HS-5 (cell line): Measurements from ENCODE around the gene RPTOR.
"Not testable (repeated sequence)": the region's sequence is repeated elsewhere in the genome, so short reads cannot be mapped to it uniquely, and the experiment has no call there.

Experiments
- DNase-seq: peaks from one replicate; pipeline ENCODE4 v3.0.0-alpha.2; 2012; ENCODE audit warnings: low read depth

The RPTOR gene

GRCh38 chr17:80513201-80513600 lies 31.4 kb upstream of the RPTOR start:
- DNase-seq, result no peak

- no peak for DNase-seq
These were observed 30.7 kb upstream of the RPTOR start for GRCh38 chr17:80513892-80514291.

DNA sequence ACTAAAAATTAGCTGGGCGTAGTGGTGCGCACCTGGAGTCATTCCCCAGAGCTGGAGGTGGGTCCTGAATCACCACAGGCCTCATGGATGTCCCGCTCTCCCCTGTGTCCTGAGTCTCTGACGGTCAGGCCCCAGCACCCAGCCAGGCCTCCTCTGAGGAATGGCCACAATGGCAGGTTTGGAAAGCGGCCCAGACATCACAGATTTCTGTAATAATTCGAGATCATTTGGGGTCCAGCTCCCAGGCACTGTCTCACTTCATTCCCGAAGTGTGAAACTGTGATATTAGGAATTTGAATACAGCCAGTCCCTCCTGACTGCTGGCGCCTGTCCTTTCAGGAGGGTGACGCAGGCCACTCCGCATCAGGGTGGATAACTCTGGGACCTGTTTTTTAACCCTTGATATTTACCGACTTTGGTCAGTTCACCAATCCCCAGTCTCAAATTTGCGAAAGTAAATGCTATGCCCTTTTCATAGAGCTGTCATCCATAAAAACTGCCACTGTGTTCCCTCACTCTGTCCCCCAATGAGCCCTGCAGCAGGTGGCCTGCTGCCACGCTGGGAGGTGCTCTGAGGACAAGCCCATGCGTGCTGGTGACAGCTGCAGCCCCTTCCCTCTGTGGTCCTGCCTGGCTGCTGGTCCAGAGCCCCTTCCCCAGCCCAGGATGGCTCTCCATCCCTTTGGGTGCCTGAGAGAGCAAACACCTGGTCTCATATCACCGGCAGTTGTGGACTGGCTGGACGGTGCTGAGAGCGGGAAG lies 28.3 kb upstream of the RPTOR start:
- DNase-seq, result no peak

DNA sequence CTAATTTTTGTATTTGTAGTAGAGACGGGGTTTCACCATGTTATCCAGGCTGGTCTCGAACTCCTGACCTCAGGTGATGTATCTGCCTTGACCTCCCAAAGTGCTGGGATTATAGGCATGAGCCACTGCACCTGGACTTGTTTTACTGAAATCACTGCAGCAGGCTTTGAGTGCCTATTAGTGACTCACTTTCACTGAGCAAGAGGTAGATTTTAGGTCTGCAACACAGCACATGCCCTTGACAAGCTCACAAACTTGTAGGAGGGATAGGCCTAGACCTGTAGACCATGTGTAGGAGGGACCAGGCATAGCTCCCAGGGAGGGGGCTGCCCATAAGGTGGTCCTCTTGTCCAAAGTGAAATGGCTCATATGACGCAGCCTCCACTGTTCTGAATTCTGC lies 27.0 kb upstream of the RPTOR start:
- DNase-seq, result no peak

DNA sequence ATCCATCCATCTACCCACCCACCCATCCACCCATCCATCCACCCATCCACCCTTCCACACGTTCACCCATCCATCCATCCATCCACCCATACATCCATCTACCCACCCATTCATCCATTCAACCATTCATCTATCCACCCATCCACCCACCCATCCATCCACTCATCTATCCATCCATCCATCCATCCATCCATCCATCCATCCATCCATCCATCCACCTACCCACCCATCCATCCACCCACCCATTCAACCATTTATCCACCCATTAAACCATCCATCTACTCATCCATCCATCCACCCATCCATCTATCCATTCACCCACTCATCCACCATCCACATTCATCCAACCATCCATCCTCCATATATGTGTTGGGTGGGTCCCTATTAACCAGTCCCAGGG lies 26.2 kb upstream of the RPTOR start:
- DNase-seq, result no peak

GRCh38 chr17:80519091-80519781 lies 25.4 kb upstream of the RPTOR start:
- no peak for DNase-seq

DNA sequence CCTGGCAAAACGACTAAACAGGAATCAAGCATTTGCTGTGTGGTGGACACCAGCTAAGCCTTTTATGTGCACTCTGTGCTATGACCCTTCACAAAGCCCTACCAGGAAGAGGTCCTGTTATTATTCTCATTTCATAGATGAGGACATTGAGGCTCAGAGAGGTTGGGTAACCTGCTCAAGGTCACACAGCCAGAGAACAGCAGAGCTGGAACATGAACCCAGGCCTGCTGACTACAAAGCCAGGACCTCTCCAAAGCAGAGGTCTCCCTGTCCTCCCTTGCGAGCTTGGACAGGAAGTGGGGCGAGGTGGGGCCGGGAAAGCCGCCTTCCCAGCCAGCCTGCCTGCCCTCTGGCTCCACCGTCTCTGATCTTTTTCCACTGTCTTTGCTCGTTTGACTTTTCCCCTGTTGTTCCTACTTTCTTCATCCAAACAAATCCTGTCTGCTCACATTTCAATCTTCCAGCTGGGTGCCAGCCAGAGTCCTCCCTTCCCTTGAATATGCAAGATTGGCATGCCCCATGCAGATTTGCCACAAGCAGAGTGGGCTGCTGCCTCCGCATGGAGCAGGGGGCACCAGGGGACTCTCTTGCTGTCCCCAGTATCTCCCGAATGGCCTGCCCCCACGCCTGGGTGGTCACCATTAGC lies 23.7 kb upstream of the RPTOR start:
- DNase-seq, result no peak

DNA sequence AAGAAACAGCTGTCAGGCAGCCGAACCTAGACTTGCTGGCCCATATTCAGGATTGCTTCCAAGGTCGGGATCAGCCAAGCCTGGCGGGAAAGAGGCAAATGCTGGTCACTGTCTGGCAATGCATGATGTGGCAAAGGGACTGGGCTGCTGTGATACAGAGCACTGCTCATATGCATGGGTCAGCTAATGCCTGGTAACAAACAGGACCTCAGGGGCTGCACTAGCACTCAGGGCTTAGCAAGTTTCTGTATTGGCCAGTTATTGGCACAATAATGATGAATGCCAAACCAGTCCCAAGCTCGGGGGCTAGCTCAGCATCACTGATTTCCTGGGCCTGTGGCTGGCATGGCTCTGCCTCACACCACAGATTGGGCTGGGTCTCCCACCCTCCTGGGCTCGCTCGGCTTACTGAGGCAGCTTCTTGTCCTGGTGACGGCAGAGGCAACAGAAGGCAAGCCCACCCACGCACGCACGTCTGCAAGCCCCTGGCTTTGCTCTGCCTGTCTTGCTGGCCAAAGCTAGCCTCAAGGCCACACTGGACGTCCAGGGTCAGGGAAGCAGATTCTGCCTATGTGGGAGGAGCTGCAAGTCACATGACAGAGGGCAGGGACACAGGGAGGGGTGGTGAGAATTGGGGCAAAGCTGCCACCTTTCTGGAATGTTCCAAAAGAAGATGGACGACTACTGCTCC lies 21.4 kb upstream of the RPTOR start:
- DNase-seq, result no peak

DNA sequence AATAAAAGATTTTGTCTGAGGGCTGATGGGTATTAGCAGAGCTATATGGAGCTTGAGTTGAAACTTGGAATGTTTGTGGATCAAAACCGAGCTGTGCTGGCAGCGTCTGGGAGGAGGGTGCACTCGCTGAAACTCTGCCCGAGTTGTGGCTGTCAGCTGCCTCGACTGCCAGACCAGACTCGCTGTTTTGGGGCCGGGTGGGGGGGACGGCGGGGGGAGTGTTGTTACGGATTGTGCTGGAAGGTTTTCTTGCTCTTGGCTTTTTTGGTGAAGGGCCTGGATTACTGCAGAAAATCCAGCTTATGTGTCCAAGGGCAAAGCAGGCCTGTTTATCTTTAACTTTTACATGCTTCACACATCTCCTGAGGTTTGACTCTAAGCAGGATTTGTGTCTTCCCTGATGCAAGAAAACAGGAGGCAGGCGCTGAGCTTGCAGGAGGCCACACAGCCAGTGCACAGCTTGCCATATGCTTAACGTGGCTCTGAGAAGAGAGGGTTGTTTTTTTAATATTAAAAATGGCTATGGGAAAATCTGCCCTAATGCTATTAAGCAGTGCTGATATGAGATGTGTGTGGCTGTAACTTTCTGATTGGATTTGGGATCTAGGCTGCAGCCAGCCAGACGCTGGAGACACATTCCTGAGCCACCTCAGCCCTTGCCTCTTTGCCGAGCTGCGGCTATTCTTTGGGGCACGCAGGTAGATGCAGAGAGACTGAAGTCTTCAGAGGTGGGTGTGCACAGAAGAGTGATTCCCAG lies 20.5 kb upstream of the RPTOR start:
- no peak for DNase-seq

DNA sequence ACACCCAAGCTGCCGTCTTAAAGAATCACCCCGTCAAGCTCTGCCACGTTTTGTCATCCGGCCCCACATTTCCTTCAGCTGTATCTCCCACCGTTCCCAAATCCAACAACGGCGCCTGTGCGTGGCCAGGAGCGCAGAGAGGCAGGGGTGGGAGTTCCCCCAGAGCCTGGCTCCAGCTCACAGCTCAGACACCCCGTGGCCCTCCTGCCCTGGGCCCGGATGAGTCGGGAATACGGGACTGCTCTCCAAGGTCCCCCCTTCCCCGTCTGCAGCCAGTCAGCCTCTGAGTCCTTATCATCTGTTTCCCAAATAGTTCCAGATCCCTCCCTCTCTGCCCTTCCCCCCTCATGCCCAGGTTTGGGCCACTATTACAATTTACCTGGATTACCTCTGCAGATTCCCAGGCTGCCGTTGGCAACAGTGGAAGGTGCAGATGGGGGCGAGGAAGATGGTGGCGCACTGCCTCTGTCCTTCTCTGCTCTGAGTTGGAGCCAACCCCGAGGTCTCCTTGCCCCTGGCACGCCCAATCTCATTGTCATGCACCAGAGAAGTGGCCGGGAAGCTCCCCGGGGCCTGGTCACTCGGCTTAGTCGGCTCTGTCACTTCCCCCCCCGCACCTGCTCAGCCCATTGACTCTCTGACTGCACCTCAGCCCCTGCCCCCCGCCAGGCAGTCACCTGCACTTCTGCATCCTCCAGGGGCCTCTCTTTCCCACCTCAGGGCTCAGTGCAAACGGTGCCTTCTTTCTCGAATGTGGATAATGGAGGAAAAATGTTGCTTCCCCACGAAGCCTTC lies 18.3 kb upstream of the RPTOR start:
- DNase-seq, result no peak

- no peak for DNase-seq
These were observed 17.5 kb upstream of the RPTOR start for GRCh38 chr17:80527016-80527645.

GRCh38 chr17:80528536-80528935 lies 16.1 kb upstream of the RPTOR start:
- no peak for DNase-seq

GRCh38 chr17:80529104-80529903 lies 15.3 kb upstream of the RPTOR start:
- DNase-seq, result no peak

- no peak for DNase-seq
These were observed 14.7 kb upstream of the RPTOR start for GRCh38 chr17:80529904-80530292.

GRCh38 chr17:80531400-80531799 lies 13.2 kb upstream of the RPTOR start:
- no peak for DNase-seq

- not testable (repeated sequence) for DNase-seq
These were observed 7.3 kb upstream of the RPTOR start for GRCh38 chr17:80537386-80537785.

DNA sequence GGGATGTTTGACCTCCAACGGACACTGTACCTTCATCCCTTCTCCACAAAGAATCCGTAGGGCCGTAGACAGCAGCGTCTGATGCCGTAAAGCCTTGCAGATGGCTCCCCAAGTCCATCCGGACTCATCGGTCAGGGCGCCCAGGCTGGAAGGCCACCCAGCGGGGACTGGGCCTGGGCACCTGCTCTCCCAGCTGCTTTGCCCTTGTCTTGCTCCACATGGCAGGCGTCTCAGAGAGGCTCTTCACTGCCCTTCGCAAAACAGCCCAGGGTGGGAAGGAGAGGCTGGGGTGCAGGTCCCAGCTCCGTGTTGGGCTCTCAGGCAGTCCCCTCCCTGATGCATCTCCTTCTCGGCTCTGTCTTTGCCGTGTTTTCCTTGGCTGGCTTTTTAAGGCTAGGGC lies 6.2 kb upstream of the RPTOR start:
- no peak for DNase-seq

DNA sequence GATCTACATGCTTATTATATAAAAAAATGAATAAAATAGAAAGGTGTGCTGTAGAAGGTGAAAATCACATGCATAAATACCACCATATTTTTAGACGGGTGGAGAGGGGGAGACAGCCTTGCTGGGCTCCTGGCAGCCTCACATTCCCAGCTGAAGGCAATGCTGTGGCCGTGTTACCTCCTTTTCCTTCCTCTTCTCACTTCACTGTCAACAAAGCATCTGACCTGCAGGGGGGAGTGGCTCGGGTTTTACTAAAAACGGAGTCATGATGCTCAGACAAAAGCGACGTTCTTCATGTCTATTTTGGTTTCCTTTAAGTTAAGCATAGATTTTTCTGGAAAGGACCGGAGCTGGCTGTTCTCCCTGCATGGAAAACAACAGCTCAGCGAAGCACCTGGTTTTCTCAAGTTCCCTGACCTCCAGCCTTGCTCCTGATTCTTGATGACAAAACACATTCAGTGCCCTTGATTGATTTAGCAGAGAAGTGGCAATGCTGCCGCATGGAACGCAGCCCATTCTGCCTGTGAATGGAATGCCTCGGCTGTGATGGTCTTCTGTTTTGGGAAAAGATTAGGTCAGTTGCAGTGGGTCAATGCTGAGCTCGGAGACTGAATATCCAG lies 5.5 kb upstream of the RPTOR start:
- DNase-seq, result no peak

- no peak for DNase-seq
These were observed 825 bp downstream of the RPTOR start for GRCh38 chr17:80545499-80545826.

GRCh38 chr17:80546267-80546666 lies 1.6 kb downstream of the RPTOR start:
- no peak for DNase-seq
